ENCODE measurements around the gene METRNL. TPM values are rescaled to one million over a fixed set of nuclear protein-coding genes. Genes with fewer than 3 reads are reported as not detected.

The METRNL gene
- polyA plus RNA-seq, 1 donor from 2014 or later = 15.1 TPM

GRCh38 chr17:83098241-83099085, 19.1 kb downstream of the METRNL start:
- H3F3A ChIP-seq (ENCODE audit: insufficient read depth, low read length, poor library complexity, severe bottlenecking) = no peaks in the 10 kb centered on the region
- no peaks in the 10 kb centered on the region for H3K9me3 ChIP-seq (ENCODE audit: low read length)
- no peaks in the 10 kb centered on the region for H4K20me1 ChIP-seq (ENCODE audit: insufficient read depth)
- no peaks in the 10 kb centered on the region for H3K27me3 ChIP-seq (ENCODE audit: insufficient read depth, low read depth, low read length)
- no peaks in the 10 kb centered on the region for H3K9me2 ChIP-seq (ENCODE audit: insufficient read depth, low read length)
- no peak for TF ChIP-seq REST (IDR thresholded peaks at IDR 0.05; ENCODE audit: borderline replicate concordance)
- TF ChIP-seq CTCF (IDR thresholded peaks at IDR 0.05; ENCODE audit: poor library complexity, severe bottlenecking) = no peak
- no peak for TF ChIP-seq TAF1 (IDR thresholded peaks at IDR 0.05; ENCODE audit: low read depth)
- TF ChIP-seq RAD21 (conservative IDR thresholded peaks at IDR 0.05) = no peak
- TF ChIP-seq SMC3 (conservative IDR thresholded peaks at IDR 0.05; ENCODE audit: poor library complexity) = no peak
- no peak for TF ChIP-seq POLR2AphosphoS5 (IDR thresholded peaks at IDR 0.05)
- no peak for TF ChIP-seq MXI1 (conservative IDR thresholded peaks at IDR 0.05; ENCODE audit: poor library complexity, severe bottlenecking)
- TF ChIP-seq EP300 (conservative IDR thresholded peaks at IDR 0.05; ENCODE audit: poor library complexity, severe bottlenecking) = no peak
- no peak for TF ChIP-seq EZH2 (IDR thresholded peaks at IDR 0.05; ENCODE audit: borderline replicate concordance, insufficient read depth, low read length, poor library complexity, severe bottlenecking)
- H3K4me2 ChIP-seq (ENCODE audit: low read length) = no peak overlapping the region
- H3K79me2 ChIP-seq (replicated peaks; ENCODE audit: insufficient read depth, low read length) = no peaks in the 10 kb centered on the region
- no peaks in the 10 kb centered on the region for H3K36me3 ChIP-seq (ENCODE audit: insufficient read depth, low read length)
- no peak overlapping the region for H2AFZ ChIP-seq (ENCODE audit: low read depth, low read length)
- no peak overlapping the region for H3K9ac ChIP-seq (ENCODE audit: low read length)
- no peak overlapping the region for H3K4me3 ChIP-seq (ENCODE audit: low read length)
- no peak overlapping the region for H3K27ac ChIP-seq (ENCODE audit: low read length)

GRCh38 chr17:83099086-83099555, 19.7 kb downstream of the METRNL start:
- no peaks in the 10 kb centered on the region for H3K9me3 ChIP-seq (ENCODE audit: low read length)
- H3K27ac ChIP-seq (ENCODE audit: low read length) = no peak overlapping the region
- TF ChIP-seq CTCF (IDR thresholded peaks at IDR 0.05; ENCODE audit: poor library complexity, severe bottlenecking) = no peak
- no peak for TF ChIP-seq SMC3 (conservative IDR thresholded peaks at IDR 0.05; ENCODE audit: poor library complexity)
- TF ChIP-seq MXI1 (conservative IDR thresholded peaks at IDR 0.05; ENCODE audit: poor library complexity, severe bottlenecking) = no peak
- TF ChIP-seq EP300 (conservative IDR thresholded peaks at IDR 0.05; ENCODE audit: poor library complexity, severe bottlenecking) = no peak
- no peaks in the 10 kb centered on the region for H3K9me2 ChIP-seq (ENCODE audit: insufficient read depth, low read length)
- no peaks in the 10 kb centered on the region for H4K20me1 ChIP-seq (ENCODE audit: insufficient read depth)
- no peaks in the 10 kb centered on the region for H3F3A ChIP-seq (ENCODE audit: insufficient read depth, low read length, poor library complexity, severe bottlenecking)
- H3K4me2 ChIP-seq (ENCODE audit: low read length) = no peak overlapping the region
- H3K27me3 ChIP-seq (ENCODE audit: insufficient read depth, low read depth, low read length) = no peaks in the 10 kb centered on the region
- H2AFZ ChIP-seq (ENCODE audit: low read depth, low read length) = no peak overlapping the region
- no peak overlapping the region for H3K4me3 ChIP-seq (ENCODE audit: low read length)
- H3K9ac ChIP-seq (ENCODE audit: low read length) = no peak overlapping the region
- H3K36me3 ChIP-seq (ENCODE audit: insufficient read depth, low read length) = no peaks in the 10 kb centered on the region
- H3K79me2 ChIP-seq (replicated peaks; ENCODE audit: insufficient read depth, low read length) = no peaks in the 10 kb centered on the region
